Amygdala (tissue), 56 donors: ENCODE measurements around the gene IMMP2L.

ENCODE experiments used
- DNase-seq, 56 donors: peaks; one replicate each; lab custom pipeline; 2025; lab: John Stamatoyannopoulos, UW

The IMMP2L gene

GRCh38 chr7:111068618-111069017 is 493.7 kb downstream of the IMMP2L start:
- DNase-seq: no peak

DNA sequence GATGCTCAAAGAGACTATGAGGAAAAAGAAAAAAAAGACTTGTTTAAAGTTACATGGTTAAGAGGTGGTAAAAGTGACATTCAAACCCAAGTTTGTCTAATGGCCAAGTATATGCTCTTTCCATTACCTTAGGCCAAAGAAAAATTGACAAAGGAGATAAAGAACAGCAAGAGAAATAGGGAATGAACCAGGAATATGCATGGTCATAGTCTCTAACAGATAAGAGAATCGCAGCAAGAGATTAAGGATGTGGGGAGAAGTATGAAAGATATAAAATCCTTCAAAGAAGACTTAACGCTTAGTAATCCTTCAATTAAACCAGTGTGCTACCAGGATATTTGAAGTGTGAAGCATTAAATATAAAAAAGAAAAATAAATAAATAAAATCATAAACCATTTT is 494.6 kb downstream of the IMMP2L start:
- DNase-seq: no peak

DNA sequence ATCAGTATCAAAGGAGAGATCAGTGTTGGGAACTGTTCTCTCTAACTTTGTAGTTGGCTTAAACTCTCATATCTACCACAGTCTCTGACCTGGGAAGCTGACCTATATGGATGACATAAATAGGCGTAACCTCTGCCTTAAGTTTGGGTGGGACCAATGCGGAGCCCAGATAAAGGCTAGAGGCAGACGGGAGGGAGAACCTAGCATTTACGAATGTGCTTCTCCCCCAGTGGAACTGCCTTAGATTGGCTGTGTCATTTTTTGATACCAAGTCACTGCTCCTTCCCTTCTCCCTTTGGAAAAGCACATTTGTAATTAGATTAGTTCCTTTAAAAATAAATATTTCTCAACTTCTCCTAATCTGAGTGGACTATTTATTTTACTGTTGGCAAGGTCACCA is 495.0 kb downstream of the IMMP2L start:
- no peak for DNase-seq

DNA sequence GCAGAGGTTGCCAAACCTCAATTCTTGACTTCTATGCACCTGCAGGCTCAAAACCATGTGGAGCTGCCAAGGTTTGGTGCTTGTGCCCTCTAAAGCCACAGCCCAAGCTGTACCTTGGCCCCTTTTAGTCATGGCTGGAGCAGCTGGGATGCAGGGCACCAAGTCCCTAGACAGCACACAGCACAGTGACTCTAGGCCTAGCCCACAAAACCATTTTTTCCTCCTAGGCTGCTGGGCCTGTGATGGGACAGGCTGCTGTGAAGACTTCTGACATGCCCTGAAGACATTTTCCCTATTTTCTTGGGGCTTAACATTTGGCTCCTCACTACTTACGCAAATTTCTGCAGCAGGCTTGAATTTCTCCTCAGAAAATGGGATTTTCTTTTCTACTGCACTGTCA is 499.1 kb downstream of the IMMP2L start:
- DNase-seq: no peak

GRCh38 chr7:111059833-111060232 is 502.5 kb downstream of the IMMP2L start:
- no peak for DNase-seq

GRCh38 chr7:111057066-111057465 is 505.2 kb downstream of the IMMP2L start:
- no peak for DNase-seq

DNA sequence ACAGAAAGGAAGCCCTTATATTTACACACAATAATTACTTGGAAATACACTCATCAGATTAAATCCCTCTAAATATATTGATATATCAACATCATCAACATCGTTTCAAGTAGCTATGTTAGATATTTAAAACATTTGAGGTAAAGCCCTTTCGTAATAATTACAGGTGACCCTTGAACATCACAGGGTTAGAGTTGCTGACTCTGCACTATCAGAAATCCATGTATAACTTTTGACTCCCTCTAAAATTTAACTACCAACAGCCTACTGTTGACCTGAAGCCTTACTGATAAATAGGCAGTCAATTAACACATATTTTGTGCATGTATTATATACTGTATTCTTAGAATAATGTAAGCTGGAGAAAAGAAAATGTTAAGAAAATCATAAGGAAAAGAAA is 505.9 kb downstream of the IMMP2L start:
- no peak for DNase-seq

GRCh38 chr7:111053035-111053434 is 509.3 kb downstream of the IMMP2L start:
- peak in 1 of 56 donors; percentile 5 for DNase-seq

GRCh38 chr7:111051832-111052231 is 510.5 kb downstream of the IMMP2L start:
- no peak for DNase-seq

- no peak for DNase-seq
These were observed 511.3 kb downstream of the IMMP2L start for GRCh38 chr7:111050875-111051416.

- no peak for DNase-seq
These were observed 512.2 kb downstream of the IMMP2L start for GRCh38 chr7:111049971-111050680.

DNA sequence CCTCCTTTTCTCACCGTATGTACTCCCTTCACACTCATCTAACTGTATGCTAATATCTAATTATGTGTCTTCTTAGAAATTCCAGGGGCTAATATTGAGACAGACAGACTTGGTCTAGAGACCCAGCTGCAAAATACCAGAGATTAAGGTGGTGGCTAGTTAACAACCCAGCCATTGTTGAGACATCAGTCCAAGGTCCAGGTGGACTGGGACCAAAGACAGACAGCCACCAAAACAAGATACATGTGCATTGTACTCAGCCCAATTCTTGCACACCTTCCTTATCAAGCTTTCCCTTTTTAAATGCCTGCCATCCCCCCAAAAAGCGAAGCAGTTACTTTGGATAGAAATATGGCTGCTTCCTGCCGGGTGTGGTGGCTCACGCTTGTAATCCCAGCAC is 514.7 kb downstream of the IMMP2L start:
- DNase-seq: no peak

DNA sequence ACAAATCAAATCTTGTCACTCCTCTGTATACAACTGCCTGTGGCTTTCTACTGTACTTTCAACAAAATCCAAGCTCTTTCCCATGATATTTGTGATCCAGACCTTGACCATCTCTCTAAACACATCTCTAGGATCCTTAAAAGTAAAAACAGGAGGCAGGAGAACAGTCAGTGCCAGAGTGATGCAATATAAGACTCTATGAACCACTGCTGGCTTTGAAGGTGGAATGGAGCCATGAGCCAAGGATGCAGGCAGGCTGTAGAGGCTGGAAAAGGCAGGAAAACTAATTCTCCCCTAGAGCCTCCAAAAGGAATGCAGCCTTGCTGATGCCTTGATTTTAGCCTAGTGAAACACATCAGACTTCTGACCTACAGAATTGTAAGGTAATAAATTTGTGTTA is 516.8 kb downstream of the IMMP2L start:
- no peak for DNase-seq

DNA sequence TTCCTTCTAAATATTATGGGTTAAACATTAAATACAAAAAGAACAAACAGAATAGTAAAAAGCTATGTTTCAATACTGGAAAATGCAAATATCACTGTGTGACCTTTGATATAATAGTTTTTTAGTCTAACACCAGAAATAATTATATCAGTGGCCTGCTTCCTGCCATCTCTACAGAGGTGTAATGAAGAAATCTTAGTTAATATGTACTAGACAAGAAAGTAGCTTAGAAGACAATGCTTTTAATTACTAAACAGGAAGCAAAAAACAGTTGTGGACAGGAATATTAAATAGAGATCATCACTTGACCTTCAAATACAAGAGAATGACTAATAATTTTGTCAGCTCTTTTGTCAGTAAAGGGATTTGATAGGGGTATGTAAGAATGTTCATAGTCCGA is 518.7 kb downstream of the IMMP2L start:
- no peak for DNase-seq

DNA sequence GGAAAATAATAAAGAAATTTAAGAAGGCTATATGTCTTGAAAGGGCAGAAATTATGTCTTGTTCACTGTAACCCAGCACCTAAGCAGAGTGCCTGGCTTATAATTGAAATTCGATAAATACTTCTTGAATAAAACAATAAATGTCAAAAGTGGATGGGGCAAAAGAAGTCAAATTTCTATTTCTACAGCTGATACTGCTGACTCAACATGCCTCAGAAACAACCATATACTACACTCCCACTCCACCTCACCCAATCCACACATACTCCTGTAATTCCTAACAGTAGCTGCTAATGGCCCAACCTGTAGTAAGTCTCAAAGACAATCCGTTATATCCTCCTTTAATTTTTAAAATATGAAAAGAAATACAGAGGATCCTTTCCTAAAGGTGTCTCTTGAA is 519.5 kb downstream of the IMMP2L start:
- DNase-seq: no peak

DNA sequence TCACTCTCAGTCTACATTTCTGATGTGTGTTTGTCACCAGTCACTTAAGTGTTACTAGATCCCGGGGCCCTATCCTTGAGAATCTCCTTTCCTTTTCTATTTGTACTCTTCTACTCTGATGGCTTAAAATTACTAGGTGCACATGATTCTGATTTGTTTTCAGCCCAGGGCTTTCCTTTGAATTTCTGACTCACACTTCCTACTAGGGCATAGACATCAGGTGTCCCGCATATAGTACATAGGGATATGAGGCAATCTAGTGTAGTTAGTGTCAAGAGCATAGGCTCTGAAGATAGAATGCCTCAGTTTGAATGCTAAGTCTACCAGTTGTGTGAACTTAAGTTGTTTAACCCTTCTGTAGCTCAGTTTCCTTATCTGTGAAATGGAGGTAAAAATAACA is 520.7 kb downstream of the IMMP2L start:
- DNase-seq: no peak

- no peak for DNase-seq
These were observed 524.1 kb downstream of the IMMP2L start for GRCh38 chr7:111038185-111038584.

GRCh38 chr7:111031916-111032315 is 530.4 kb downstream of the IMMP2L start:
- no peak for DNase-seq

GRCh38 chr7:111030336-111030735 is 532.0 kb downstream of the IMMP2L start:
- no peak for DNase-seq

DNA sequence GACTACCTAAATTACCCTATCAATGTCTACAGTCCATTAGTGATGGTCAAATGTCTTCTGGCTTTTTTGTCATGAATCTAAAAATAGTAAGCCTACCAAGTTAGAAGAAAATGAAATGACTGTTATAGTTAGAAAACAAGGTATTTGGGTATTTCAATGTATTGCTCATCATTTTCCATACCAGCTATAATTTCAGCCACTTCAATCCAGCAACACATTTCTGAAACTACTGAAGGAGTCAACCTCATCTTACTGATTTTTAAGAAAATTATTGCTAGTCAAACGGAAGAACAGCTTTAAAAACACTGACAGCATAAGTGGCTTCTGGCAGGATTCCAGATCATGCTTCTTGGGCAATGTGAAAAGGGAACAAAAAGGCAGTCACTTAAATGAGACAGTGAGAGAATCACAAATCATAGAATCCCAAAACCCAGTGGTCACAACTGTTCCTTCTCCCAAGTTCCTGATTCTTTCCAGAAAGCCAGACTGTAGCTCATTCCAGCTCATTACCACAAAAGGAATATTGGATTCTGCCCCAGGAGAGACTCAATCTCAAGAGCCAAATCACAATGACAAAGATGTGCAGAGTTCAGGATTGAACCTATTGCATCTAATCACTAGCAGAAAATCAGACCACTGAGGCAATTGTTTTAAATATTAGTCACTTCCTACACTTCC is 532.6 kb downstream of the IMMP2L start:
- peak in 8 of 56 donors; percentile 1 to 12 (median 3) for DNase-seq

GRCh38 chr7:111029141-111029572 is 533.1 kb downstream of the IMMP2L start:
- DNase-seq: no peak

DNA sequence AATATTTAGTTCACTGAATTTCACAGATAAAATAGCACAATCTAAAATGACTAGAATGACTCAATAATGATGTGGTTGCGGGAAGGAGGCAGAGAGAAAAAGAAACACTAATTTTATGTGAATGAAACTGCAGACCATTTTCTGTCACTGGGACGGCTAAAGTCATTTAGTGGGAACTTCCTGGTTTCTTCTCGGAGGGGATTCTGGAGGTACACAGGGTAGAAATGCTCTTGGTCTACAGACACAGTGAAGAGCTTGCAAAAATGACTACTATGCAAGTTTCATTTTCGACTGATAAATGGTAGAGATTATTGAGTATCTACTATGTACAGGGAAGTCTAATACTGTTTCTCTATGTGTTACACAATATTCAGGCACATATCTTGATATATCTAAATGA is 534.9 kb downstream of the IMMP2L start:
- no peak for DNase-seq
